Heart right ventricle (tissue), 16 donors: ENCODE results near the gene DNAJB4. TPM values are rescaled to one million over a fixed set of nuclear protein-coding genes. Genes with fewer than 3 reads are reported as not detected.

Experiments used
- ATAC-seq, 8 donors: fragments of 200-7000 bp; cut with Tn5 transposase; one replicate each; pipeline ENCODE4 v1.9.1; 2020; ENCODE audit warnings: mild to moderate bottlenecking in 8 of 8, moderate library complexity in 8 of 8, moderate number of reproducible peaks in 1 of 8
- DNase-seq, 2 donors: peaks; one replicate each; pipeline ENCODE4 v3.0.0-alpha.2; 2020
- H3K27ac ChIP-seq, 10 donors: fragments of 200-600 bp; sonication (generic) in 2 of 10; one replicate each; pipeline versions ENCODE4 v1.5.0 to v1.8.0; 2020 to 2022; ENCODE audit warnings: mild to moderate bottlenecking in 3 of 10
- H3K27me3 ChIP-seq, 7 donors: fragments of 200-600 bp; one replicate each; pipeline ENCODE4 v1.8.0; 2021 to 2022; ENCODE audit warnings: mild to moderate bottlenecking in 2 of 7
- H3K36me3 ChIP-seq, 9 donors: fragments of 200-600 bp; sonication (generic) in 1 of 9; one replicate each; pipeline versions ENCODE4 v1.5.0 to v1.8.0; 2020 to 2022; ENCODE audit warnings: mild to moderate bottlenecking in 2 of 9
- H3K4me1 ChIP-seq, 9 donors: fragments of 200-600 bp; sonication (generic) in 1 of 9; one replicate each; pipeline versions ENCODE4 v1.5.0 to v1.8.0; 2020 to 2022; ENCODE audit warnings: mild to moderate bottlenecking in 4 of 9
- H3K4me3 ChIP-seq, 10 donors: fragments of 200-600 bp; sonication (generic) in 2 of 10; one replicate each; pipeline versions ENCODE4 v1.5.0 to v1.8.0; 2020 to 2022; ENCODE audit warnings: mild to moderate bottlenecking in 7 of 10, moderate library complexity in 2 of 10
- H3K9me3 ChIP-seq, 11 donors: fragments of 200-600 bp in 10 of 11; sonication (generic) in 2 of 11; one replicate each; pipeline versions ENCODE4 v1.5.0 to v1.8.0; 2013 to 2022; ENCODE audit warnings: mild to moderate bottlenecking in 2 of 11, control low read depth in 1 of 11, moderate library complexity in 1 of 11
- CTCF ChIP-seq, 9 donors: fragments of 200-600 bp; sonication (generic) in 2 of 9; IDR thresholded peaks; one replicate each; pipeline versions ENCODE4 v1.5.0 to v1.8.0; 2021 to 2022; ENCODE audit warnings: antibody characterized with exemption in 9 of 9, mild to moderate bottlenecking in 5 of 9, moderate library complexity in 1 of 9
- WGBS, 2 donors: extraction: QIAGEN DNeasy Blood & Tissue Kit; methylation state at CpG; one replicate each; pipeline ENCODE4 v1.1.7; 2013; ENCODE audit warnings: inconsistent platforms in 1 of 2; 5-methylcytosine and 5-hydroxymethylcytosine counted together
- intact Hi-C, 10 donors: fragments of 100-400 bp; cut with DNase I; formaldehyde crosslinking; loops; one replicate each; pipeline versions ENCODE4 v1.11.1 to v1.14.2; 2022
- polyA plus RNA-seq, 2 donors: library from polyadenylated mRNA; stranded (reverse); fragments of 200-250 nt; gene quantifications; one replicate each; pipeline ENCODE4 v1.2.3, GENCODE V29; 2013
- total RNA-seq, 10 donors: library from RNA; stranded (reverse); fragmentation: NEBNext Ultra II Directional in 3 of 10; extraction: Animal tissue kit (Norgen Biotek cat#: 25700) in 3 of 10; gene quantifications; one replicate each; pipeline versions ENCODE4 v1.2.1 to v1.2.4, GENCODE V29; 2021 to 2023
- donor health status: Arrhythmogenic right ventricular cardiomyopathy.
- donor health status: ischemic (EF 13 %, LVEDD 7.1; RV severe dilation, severe dysfunction).
- donor health status: healthy with polysubstance abuse.
- donor health status: DM: no; HTN: yes; CAD: no.
- donor health status: DM: no; HTN: no; CAD: no.
- donor health status: ischemic (EF 25% LVEDD 6.9; RV normal size, moderate dysfunction).
- donor health status: ischemic (EF 25% LVEDD 5.7; RV mildly dilated, moderate dysfunction).
- donor health status: healthy.
- donor health status: DM: yes; HTN: yes; CAD: no.
- donor health status: Ischemic cardiomyopathy.
- donor health status: ischemic (EF 35%, LVEDD 5.7; RV mildly dilated, moderate dysfunction).
- donor health status: nonischemic (EF 11% LVEDD 7.7; RV severe dilation, severe dysfunction).
- donor health status: DM: yes; HTN: yes; CAD: no.
- donor health status: PGD.
- donor health status: ischemic (EF 29% LVEDD 5.4; RV normal size, mild dysfunction).
- donor health status: nonischemic (EF 23%, LVEDD 6.1; RV moderate dilation, normal function).

DNAJB4 gene
- total and polyA plus RNA-seq, 12 donors: 38.5 to 178 (median 120) TPM

- no peak overlapping the region for H3K27ac ChIP-seq
- TF ChIP-seq CTCF (IDR thresholded peaks at IDR 0.05): no peak
- intact Hi-C loops: loop anchor here in 1 of 10 donors (10.0 kb wide), 1 partner anchor 125 kb away; no protein-coding TSS in a partner anchor
- DNase-seq: no peak
- peaks cover 0 to 45% (median 19%) of the 10 kb centered on the region in 9 donors for H3K4me1 ChIP-seq
- no peaks in the 10 kb centered on the region for H3K9me3 ChIP-seq
- no peak overlapping the region for H3K4me3 ChIP-seq
- no peak for ATAC-seq
- no peaks in the 10 kb centered on the region for H3K27me3 ChIP-seq
- peaks cover 0 to 17% (median 0%) of the 10 kb centered on the region in 9 donors for H3K36me3 ChIP-seq
- 77 to 83% methylated on average over 2 of the region's 2 CpGs for WGBS, 2 donors
Measured at GRCh38 chr1:77989744-77990143, 15.0 kb upstream of the DNAJB4 start.

- Histone ChIP-seq H3K4me3 (no peak overlapping the region), H3K27me3 (no peaks in the 10 kb centered on the region), H3K36me3 (peaks cover 0 to 24% (median 0%) of the 10 kb centered on the region in 9 donors), H3K4me1 (peaks cover 0 to 36% (median 10%) of the 10 kb centered on the region in 9 donors), H3K9me3 (no peaks in the 10 kb centered on the region), H3K27ac (no peak overlapping the region)
- no peak for DNase-seq
- WGBS, 2 donors: 94 to 95% methylated on average over 3 of the region's 3 CpGs
- no peak for TF ChIP-seq CTCF (IDR thresholded peaks at IDR 0.05)
- intact Hi-C loops: no loop called here
- no peak for ATAC-seq
Measured at GRCh38 chr1:77990629-77991204, 14.0 kb upstream of the DNAJB4 start.

- no peak for TF ChIP-seq CTCF (IDR thresholded peaks at IDR 0.05)
- peaks cover 0 to 31% (median 0%) of the 10 kb centered on the region in 9 donors for H3K36me3 ChIP-seq
- no peak overlapping the region for H3K27ac ChIP-seq
- no peak overlapping the region for H3K4me3 ChIP-seq
- H3K9me3 ChIP-seq: no peaks in the 10 kb centered on the region
- DNase-seq (no peak), ATAC-seq (no peak)
- intact Hi-C loops: no loop called here
- peaks cover 0 to 34% (median 5%) of the 10 kb centered on the region in 9 donors for H3K4me1 ChIP-seq
- H3K27me3 ChIP-seq: no peaks in the 10 kb centered on the region
Measured at GRCh38 chr1:77991638-77992037, 13.1 kb upstream of the DNAJB4 start.

- intact Hi-C loops: no loop called here
- no peaks in the 10 kb centered on the region for H3K9me3 ChIP-seq
- no peaks in the 10 kb centered on the region for H3K27me3 ChIP-seq
- H3K4me3 ChIP-seq: no peak overlapping the region
- WGBS, 2 donors: 92 to 94% methylated on average over 3 of the region's 3 CpGs
- no peak for TF ChIP-seq CTCF (IDR thresholded peaks at IDR 0.05)
- peaks cover 0 to 31% (median 0%) of the 10 kb centered on the region in 9 donors for H3K36me3 ChIP-seq
- ATAC-seq (no peak), DNase-seq (no peak)
- H3K4me1 ChIP-seq: peaks cover 0 to 28% (median 4%) of the 10 kb centered on the region in 9 donors
- no peak overlapping the region for H3K27ac ChIP-seq
Measured at GRCh38 chr1:77994117-77994705, 10.5 kb upstream of the DNAJB4 start.
